AG09309 (cell line): Measurements from ENCODE around the gene MBOAT1.

Source experiments
- DNase-seq: peaks from one replicate; pipeline ENCODE4 v3.0.0-alpha.2; 2010; ENCODE audit warnings: low read depth
- H3K4me3 ChIP-seq: 2 replicates; pipeline ENCODE4 v1.5.1; 2011; ENCODE audit warnings: mild to moderate bottlenecking, low read depth, low read length, moderate library complexity; ENCODE audit not compliant: control insufficient read depth
- CTCF ChIP-seq: IDR thresholded peaks from 2 replicates; pipeline ENCODE4 v1.5.1; 2011; ENCODE audit warnings: mild to moderate bottlenecking, low read depth, low read length, inconsistent platforms; ENCODE audit not compliant: insufficient read depth, control insufficient read depth; ENCODE audit errors: missing control alignments

Gene MBOAT1

GRCh38 chr6:20223141-20223540, 10.9 kb upstream of the MBOAT1 start:
- no peak for DNase-seq
- TF ChIP-seq CTCF: no peak
- no peak overlapping the region for H3K4me3 ChIP-seq

DNA sequence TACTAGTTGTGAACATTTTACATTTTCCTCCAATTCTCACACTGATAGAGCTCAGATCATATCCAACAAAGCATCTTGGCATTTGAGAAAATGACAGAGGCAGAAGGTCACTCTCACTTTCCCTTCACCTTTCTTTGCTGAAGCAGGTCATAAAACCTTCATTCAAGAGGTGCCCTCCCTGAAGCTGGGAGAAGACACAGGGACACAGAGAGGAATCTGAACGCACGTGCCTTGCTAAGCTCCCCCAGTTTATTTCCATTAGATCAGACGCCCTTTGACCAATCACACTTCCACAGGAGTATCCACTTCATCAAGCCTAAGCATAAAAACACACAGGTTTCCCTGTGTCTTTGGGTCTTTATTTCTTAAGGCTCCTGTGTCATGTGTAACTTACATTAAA, 9.2 kb upstream of the MBOAT1 start:
- no peak for TF ChIP-seq CTCF
- DNase-seq: no peak

GRCh38 chr6:20220359-20220758, 8.1 kb upstream of the MBOAT1 start:
- no peak overlapping the region for H3K4me3 ChIP-seq
- no peak for DNase-seq
- no peak for TF ChIP-seq CTCF

More for the DNA sequence above, 9.2 kb upstream of the MBOAT1 start:
- H3K4me3 ChIP-seq: no peak overlapping the region

- H3K4me3 ChIP-seq: no peak overlapping the region
- no peak for TF ChIP-seq CTCF
- no peak for DNase-seq
These were observed 5.6 kb upstream of the MBOAT1 start for GRCh38 chr6:20217891-20218290.

DNA sequence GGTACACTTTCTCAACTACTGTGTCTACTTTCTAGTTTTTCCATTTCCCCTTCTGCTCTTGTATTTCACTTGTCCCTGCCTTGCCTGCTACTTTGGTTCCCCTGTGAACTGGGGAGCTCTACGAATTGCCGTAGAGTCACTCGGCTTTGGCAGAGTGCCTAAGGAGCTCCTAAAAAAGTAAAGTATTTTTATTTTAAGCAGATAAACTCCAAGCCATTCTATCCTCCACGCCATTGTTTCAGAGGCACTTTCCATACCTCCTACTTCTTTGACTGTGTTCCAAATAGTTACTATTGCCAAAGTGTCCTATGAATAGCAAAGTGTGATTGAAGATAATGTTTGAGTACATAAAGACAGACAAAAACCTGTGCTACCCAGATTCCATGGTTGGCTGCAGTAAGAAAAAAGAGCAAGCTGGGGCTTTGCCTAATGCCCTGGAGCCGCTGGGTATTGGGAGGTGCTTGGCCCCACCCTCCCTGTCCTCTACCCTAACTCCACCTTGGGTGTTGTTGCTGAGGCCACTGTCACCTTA, 5.1 kb upstream of the MBOAT1 start:
- TF ChIP-seq CTCF: no peak
- no peak for DNase-seq

GRCh38 chr6:20215310-20215709, 3.0 kb upstream of the MBOAT1 start:
- TF ChIP-seq CTCF: no peak
- no peak for DNase-seq
- H3K4me3 ChIP-seq: no peak overlapping the region

More for the DNA sequence above, 5.1 kb upstream of the MBOAT1 start:
- H3K4me3 ChIP-seq: no peak overlapping the region
